Lower leg skin (tissue), 4 donors: ENCODE measurements around the gene PDZD2. TPM values are rescaled to one million over a fixed set of nuclear protein-coding genes. Genes with fewer than 3 reads are reported as not detected.

Experiments
- DNase-seq, 2 donors: peaks; one replicate each; pipeline ENCODE4 v3.0.0-alpha.2; 2019; ENCODE audit warnings: low spot score in 2 of 2
- H3K4me3 ChIP-seq: fragments of 200-600 bp; sonication (generic); 2 replicates; pipeline ENCODE4 v1.5.1; 2017; ENCODE audit warnings: mild to moderate bottlenecking, low read depth; ENCODE audit not compliant: poor library complexity, severe bottlenecking
- CTCF ChIP-seq, 3 donors: fragments of 450-650 bp; IDR thresholded peaks; one replicate each; pipeline ENCODE4 v1.5.1; 2016; ENCODE audit warnings: antibody characterized with exemption in 3 of 3, mild to moderate bottlenecking in 3 of 3, moderate library complexity in 2 of 3
- POLR2A ChIP-seq, 2 donors: fragments of 450-650 bp; IDR thresholded peaks; one replicate each; pipeline ENCODE4 v1.6.1; 2016 to 2017; ENCODE audit warnings: antibody characterized with exemption in 2 of 2, mild to moderate bottlenecking in 1 of 2, moderate library complexity in 1 of 2
- WGBS, 2 donors: methylation state at CpG; one replicate each; pipeline ENCODE4 v1.1.5; 2018; 5-methylcytosine and 5-hydroxymethylcytosine counted together
- intact Hi-C: fragments of 100-400 bp; cut with DNase I; formaldehyde crosslinking; loops from one replicate; pipeline ENCODE4 v1.15.0; 2023; ENCODE audit warnings: low total_unique reads
- total RNA-seq, 4 donors: library from RNA; depleted of rRNA; stranded (reverse); fragments of >200 nt; gene quantifications; one replicate each; pipeline ENCODE4 v1.1.0, GENCODE V29; 2016

Gene PDZD2
- total RNA-seq, 4 donors from 2014 or later = 102 to 150 (median 116) TPM

- H3K4me3 ChIP-seq = no peak overlapping the region
- TF ChIP-seq CTCF (IDR thresholded peaks at IDR 0.05) (no peak), POLR2A (IDR thresholded peaks at IDR 0.05) (no peak)
- WGBS, 2 donors = 56 to 58% methylated on average over 6 of the region's 6 CpGs
- intact Hi-C loops = no loop called here
- DNase-seq = no peak
Measured at GRCh38 chr5:31806561-31806960, 167.6 kb downstream of the PDZD2 start.

DNA sequence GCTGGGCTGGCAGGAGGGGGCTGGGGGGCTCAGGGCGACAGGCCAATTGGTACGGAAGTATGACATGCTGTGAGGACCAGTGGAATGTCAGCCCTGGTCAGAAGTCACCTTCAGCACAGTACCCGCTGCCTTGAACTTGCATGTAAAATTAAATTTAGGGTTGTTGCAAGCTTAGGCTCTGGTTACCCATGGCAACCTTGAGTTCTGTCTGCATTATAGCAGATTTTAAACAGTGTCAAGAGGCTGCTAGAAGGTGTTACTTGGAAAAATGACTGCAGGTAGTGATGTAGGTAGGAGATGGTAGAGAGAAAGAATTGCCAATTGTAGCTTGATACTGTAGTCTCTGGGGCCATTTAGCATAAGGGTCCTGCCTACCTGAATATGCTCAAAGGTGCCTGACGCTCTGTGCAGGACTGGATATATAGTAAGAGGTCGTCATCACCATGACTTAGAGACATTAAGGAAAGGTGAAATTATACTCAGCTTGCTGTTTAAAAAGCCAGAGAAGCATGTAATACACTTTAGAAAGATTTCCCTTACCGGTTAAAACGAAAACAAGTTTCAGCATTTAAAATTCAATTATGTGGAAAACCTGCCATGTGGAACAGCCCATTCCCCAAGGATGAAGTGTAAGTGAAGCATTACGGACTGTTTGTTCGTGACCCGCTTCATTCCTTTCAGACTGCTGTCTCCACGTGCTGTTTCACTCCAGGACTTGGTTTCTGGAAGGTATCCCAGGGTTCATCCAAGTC is 169.0 kb downstream of the PDZD2 start:
- TF ChIP-seq POLR2A (IDR thresholded peaks at IDR 0.05) = no peak
- no peak for TF ChIP-seq CTCF (IDR thresholded peaks at IDR 0.05)
- H3K4me3 ChIP-seq = no peak overlapping the region
- no peak for DNase-seq
- WGBS, 2 donors = 57 to 66% methylated on average over 11 of the region's 11 CpGs
- intact Hi-C loops = no loop called here

DNA sequence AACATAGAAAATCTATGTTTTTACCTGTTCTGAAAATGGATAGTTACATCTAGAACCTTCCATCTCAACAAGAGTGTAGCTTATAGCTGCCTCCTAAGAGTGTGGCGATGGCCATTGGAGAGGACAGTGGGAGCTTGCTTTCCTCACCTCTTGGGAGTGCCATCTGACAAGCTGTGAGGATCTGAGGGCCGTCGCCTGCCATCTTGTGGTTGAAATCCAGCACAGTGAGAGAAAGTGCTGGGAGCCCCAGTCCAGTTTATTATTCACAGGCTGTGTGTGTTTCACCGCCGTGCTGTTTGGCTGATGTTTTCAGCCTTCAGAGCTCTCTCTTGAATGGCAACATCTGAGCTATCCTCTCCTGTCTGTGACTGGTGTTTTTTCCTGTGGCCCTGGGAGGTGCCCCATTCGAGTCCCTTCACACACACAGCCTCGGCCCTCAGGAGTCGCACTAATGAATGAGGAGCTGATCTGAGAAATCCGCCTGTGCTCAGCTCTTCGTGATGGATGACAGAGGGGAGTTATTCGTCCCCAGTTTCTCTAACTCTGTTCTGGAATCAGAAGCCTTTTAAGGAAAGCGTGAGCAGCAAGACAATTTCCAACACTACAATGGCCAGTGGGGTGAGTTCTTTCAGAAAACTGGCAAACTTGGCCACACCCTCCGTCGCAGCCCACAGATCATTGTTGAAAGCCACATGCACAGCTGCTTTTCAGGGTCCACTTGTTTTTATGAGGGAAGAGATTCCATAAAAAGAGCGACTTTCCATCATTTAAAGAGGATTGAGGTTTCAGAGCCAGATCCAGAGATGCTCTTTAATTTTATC is 170.3 kb downstream of the PDZD2 start:
- no peak for TF ChIP-seq POLR2A (IDR thresholded peaks at IDR 0.05)
- no peak for TF ChIP-seq CTCF (IDR thresholded peaks at IDR 0.05)
- H3K4me3 ChIP-seq = no peak overlapping the region
- intact Hi-C loops = no loop called here
- 46% methylated on average over 14 to 15 of the region's 15 CpGs for WGBS, 2 donors
- peak; percentile 58 to 87 for DNase-seq

DNA sequence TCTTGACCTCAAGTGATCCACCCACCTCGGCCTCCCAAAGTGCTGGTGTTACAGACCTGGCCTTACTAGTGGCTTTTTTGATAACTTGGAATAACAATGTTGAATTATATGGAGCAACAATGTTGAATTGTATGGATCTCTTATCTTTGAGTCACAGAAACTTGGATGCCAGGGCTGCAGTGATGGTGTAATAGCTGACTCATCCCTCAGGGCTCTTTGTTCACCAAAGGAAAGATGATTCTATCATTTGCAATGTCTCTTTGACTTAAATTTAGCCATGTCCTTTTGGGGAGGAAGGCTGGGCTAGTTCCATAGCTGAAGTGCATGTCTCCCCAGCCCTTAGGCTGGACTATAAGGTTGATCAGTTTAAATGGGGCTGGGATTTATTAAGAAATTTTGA is 172.3 kb downstream of the PDZD2 start:
- H3K4me3 ChIP-seq = no peak overlapping the region
- 68 to 93% methylated on average over 1 of the region's 1 CpG for WGBS, 2 donors
- DNase-seq = no peak
- TF ChIP-seq CTCF (IDR thresholded peaks at IDR 0.05) (no peak), POLR2A (IDR thresholded peaks at IDR 0.05) (no peak)
- intact Hi-C loops = no loop called here

DNA sequence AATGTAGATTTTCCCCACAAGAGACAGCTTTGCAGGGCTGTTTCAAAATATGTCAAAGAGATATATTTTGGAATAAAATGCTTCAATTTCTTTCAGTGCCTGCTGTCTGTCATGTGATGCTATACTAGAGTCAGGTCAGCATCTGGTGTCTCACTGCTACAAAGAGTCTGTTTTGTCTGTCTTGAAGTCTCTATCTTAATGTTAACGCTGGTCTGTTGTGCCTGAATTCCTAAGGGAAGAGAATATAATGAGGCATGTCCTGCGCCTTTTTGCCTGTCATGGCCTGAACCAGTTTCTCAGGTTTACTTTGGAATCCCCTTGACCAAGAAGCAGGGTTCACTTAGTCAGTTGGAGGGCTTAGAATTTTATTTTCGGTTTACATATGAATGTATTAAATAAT is 176.4 kb downstream of the PDZD2 start:
- WGBS, 2 donors = 69 to 77% methylated on average over 3 of the region's 3 CpGs
- DNase-seq = no peak
- H3K4me3 ChIP-seq = no peak overlapping the region
- TF ChIP-seq POLR2A (IDR thresholded peaks at IDR 0.05) = no peak
- TF ChIP-seq CTCF (IDR thresholded peaks at IDR 0.05) = no peak
- intact Hi-C loops = no loop called here
